ENCODE measurements around the gene SNW1.

The SNW1 gene

GRCh38 chr14:77721437-77721836 lies 39.5 kb downstream of the SNW1 start:
- Mint-ChIP-seq H3K27ac (peak overlapping the region; percentile 47), H3K4me1 (no peaks in the 10 kb centered on the region), H3K9me3 (no peaks in the 10 kb centered on the region), H3K36me3 (peaks cover 36% of the 10 kb centered on the region), H3K27me3 (no peaks in the 10 kb centered on the region), H3K4me3 (no peak overlapping the region)
- ATAC-seq (ENCODE audit: low read depth) = no peak
- DNase-seq (ENCODE audit: low spot score in 2 of 2) = no peak

- Mint-ChIP-seq H3K4me3 (no peak overlapping the region), H3K27ac (peak overlapping the region; percentile 45), H3K9me3 (no peaks in the 10 kb centered on the region), H3K27me3 (no peaks in the 10 kb centered on the region), H3K4me1 (peaks cover 3% of the 10 kb centered on the region), H3K36me3 (peaks cover 28% of the 10 kb centered on the region)
- ATAC-seq (ENCODE audit: low read depth) = no peak
- no peak for DNase-seq (ENCODE audit: low spot score in 2 of 2)
These were observed 43.2 kb downstream of the SNW1 start for GRCh38 chr14:77717608-77718305.

DNA sequence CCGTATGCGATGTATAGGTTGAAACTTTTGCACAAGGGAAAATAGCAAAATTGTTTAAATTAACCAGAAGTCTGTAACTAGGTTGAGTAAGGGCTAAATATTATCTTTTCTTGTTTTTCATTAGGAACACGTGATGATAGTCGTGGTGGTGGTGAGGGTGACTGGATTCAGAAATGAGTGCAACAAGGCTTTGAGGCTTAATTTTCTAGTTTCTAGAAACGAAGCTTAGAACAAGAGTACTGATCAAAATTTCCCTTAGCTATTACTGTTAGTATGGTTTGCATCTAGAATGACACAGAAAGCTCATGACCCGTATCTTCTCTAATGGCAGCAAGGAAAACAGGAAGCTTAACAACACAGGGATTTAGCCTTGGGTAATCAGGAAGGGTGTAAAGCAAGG lies 46.0 kb downstream of the SNW1 start:
- no peaks in the 10 kb centered on the region for H3K27me3 Mint-ChIP-seq
- no peak for DNase-seq (ENCODE audit: low spot score in 2 of 2)
- peak overlapping the region; percentile 75 for H3K27ac Mint-ChIP-seq
- H3K36me3 Mint-ChIP-seq = peaks cover 21% of the 10 kb centered on the region
- no peak overlapping the region for H3K4me3 Mint-ChIP-seq
- no peak for ATAC-seq (ENCODE audit: low read depth)
- H3K9me3 Mint-ChIP-seq = no peaks in the 10 kb centered on the region
- H3K4me1 Mint-ChIP-seq = peaks cover 10% of the 10 kb centered on the region

GRCh38 chr14:77710364-77710763 lies 50.6 kb downstream of the SNW1 start:
- peak overlapping the region; percentile 64 for H3K27ac Mint-ChIP-seq
- no peaks in the 10 kb centered on the region for H3K27me3 Mint-ChIP-seq
- DNase-seq (ENCODE audit: low spot score in 2 of 2) = no peak
- peaks cover 13% of the 10 kb centered on the region for H3K36me3 Mint-ChIP-seq
- H3K9me3 Mint-ChIP-seq = no peaks in the 10 kb centered on the region
- H3K4me1 Mint-ChIP-seq = peaks cover 27% of the 10 kb centered on the region
- no peak for ATAC-seq (ENCODE audit: low read depth)
- H3K4me3 Mint-ChIP-seq = peak overlapping the region; percentile 3

DNA sequence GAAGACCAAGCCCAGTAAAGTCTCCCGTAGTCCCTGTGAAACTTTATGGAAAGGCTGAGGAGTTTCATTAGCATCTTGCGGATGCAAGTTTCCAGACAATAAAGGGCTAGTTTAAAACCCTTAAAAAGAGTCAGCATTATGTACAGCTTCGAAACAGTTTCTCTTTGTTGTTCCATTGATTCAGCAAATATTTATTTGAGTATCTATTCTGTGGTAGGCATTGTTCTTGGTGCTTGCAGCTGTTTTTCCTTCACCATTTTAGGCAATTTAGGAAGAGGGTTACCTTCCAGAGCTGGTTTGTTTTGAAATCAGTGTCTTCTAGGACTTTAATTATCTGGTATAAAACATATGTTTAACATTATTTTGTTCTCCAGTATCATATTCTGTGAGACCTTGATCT lies 51.5 kb downstream of the SNW1 start:
- DNase-seq (ENCODE audit: low spot score in 2 of 2) (no peak), ATAC-seq (ENCODE audit: low read depth) (no peak)
- H3K36me3 Mint-ChIP-seq = peaks cover 8% of the 10 kb centered on the region
- H3K4me1 Mint-ChIP-seq = peaks cover 23% of the 10 kb centered on the region
- H3K27me3 Mint-ChIP-seq = no peaks in the 10 kb centered on the region
- H3K27ac Mint-ChIP-seq = peak overlapping the region; percentile 94
- peak overlapping the region; percentile 92 for H3K4me3 Mint-ChIP-seq
- H3K9me3 Mint-ChIP-seq = no peaks in the 10 kb centered on the region

GRCh38 chr14:77708749-77709148 lies 52.2 kb downstream of the SNW1 start:
- ATAC-seq (ENCODE audit: low read depth) (no peak), DNase-seq (ENCODE audit: low spot score in 2 of 2) (no peak)
- H3K9me3 Mint-ChIP-seq = no peaks in the 10 kb centered on the region
- H3K4me1 Mint-ChIP-seq = peaks cover 23% of the 10 kb centered on the region
- H3K27me3 Mint-ChIP-seq = no peaks in the 10 kb centered on the region
- peaks cover 11% of the 10 kb centered on the region for H3K36me3 Mint-ChIP-seq
- peak overlapping the region; percentile 92 for H3K4me3 Mint-ChIP-seq
- H3K27ac Mint-ChIP-seq = peak overlapping the region; percentile 94

- peaks cover 23% of the 10 kb centered on the region for H3K4me1 Mint-ChIP-seq
- ATAC-seq (ENCODE audit: low read depth) = peak; percentile 97
- peaks cover 11% of the 10 kb centered on the region for H3K36me3 Mint-ChIP-seq
- peak within 1 kb of the TSS; percentile 92 for H3K4me3 Mint-ChIP-seq
- no peaks in the 10 kb centered on the region for H3K27me3 Mint-ChIP-seq
- DNase-seq (ENCODE audit: low spot score in 2 of 2) = peak; percentile 74 to 83
- peak within 1 kb of the TSS; percentile 94 for H3K27ac Mint-ChIP-seq
- H3K9me3 Mint-ChIP-seq = no peaks in the 10 kb centered on the region
These were observed 53.1 kb downstream of the SNW1 start, which contains the start of the genes ALKBH1 and SLIRP for GRCh38 chr14:77707724-77708408. Gene ALKBH1 (minus strand): TSS chr14:77708023. CDS start chr14:77708004, 19 bp downstream. Gene SLIRP (plus strand): TSS chr14:77708103. CDS start chr14:77708112, 9 bp downstream.

DNA sequence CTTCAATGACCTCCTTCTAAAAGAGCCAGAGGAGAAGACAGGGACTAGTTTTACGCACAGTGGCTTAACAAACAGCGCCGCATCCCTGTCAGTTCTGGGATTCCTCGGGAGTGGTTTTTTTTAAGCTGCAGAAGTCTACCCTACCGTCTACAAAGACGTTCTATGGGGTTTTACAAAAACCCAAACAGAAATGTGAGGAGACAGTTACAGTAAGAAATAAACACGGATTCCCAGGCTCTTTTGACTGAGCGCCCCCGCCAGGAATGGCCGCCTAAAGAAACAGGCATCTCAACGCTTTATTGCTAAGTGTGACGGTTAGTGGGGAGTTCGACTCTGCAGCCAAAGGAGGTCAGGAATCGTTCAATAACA lies 53.6 kb downstream of the SNW1 start:
- Mint-ChIP-seq H3K27ac (peak overlapping the region; percentile 94), H3K27me3 (no peaks in the 10 kb centered on the region), H3K4me1 (peaks cover 23% of the 10 kb centered on the region), H3K36me3 (peaks cover 11% of the 10 kb centered on the region), H3K9me3 (no peaks in the 10 kb centered on the region), H3K4me3 (peak overlapping the region; percentile 92)
- DNase-seq (ENCODE audit: low spot score in 2 of 2) = peak in 1 of 2 donors; percentile 2
- peak; percentile 19 for ATAC-seq (ENCODE audit: low read depth)

GRCh38 chr14:77691259-77691658 lies 69.7 kb downstream of the SNW1 start:
- Mint-ChIP-seq H3K4me3 (no peak overlapping the region), H3K27me3 (no peaks in the 10 kb centered on the region), H3K4me1 (no peaks in the 10 kb centered on the region), H3K27ac (no peak overlapping the region), H3K9me3 (no peaks in the 10 kb centered on the region), H3K36me3 (peaks cover 47% of the 10 kb centered on the region)
- no peak for DNase-seq (ENCODE audit: low spot score in 2 of 2)
- no peak for ATAC-seq (ENCODE audit: low read depth)

- no peak for ATAC-seq (ENCODE audit: low read depth)
- H3K27ac Mint-ChIP-seq = no peak overlapping the region
- peaks cover 13% of the 10 kb centered on the region for H3K36me3 Mint-ChIP-seq
- no peaks in the 10 kb centered on the region for H3K9me3 Mint-ChIP-seq
- no peaks in the 10 kb centered on the region for H3K4me1 Mint-ChIP-seq
- no peak overlapping the region for H3K4me3 Mint-ChIP-seq
- no peaks in the 10 kb centered on the region for H3K27me3 Mint-ChIP-seq
- DNase-seq (ENCODE audit: low spot score in 2 of 2) = no peak
These were observed 78.8 kb downstream of the SNW1 start for GRCh38 chr14:77682158-77682553.

DNA sequence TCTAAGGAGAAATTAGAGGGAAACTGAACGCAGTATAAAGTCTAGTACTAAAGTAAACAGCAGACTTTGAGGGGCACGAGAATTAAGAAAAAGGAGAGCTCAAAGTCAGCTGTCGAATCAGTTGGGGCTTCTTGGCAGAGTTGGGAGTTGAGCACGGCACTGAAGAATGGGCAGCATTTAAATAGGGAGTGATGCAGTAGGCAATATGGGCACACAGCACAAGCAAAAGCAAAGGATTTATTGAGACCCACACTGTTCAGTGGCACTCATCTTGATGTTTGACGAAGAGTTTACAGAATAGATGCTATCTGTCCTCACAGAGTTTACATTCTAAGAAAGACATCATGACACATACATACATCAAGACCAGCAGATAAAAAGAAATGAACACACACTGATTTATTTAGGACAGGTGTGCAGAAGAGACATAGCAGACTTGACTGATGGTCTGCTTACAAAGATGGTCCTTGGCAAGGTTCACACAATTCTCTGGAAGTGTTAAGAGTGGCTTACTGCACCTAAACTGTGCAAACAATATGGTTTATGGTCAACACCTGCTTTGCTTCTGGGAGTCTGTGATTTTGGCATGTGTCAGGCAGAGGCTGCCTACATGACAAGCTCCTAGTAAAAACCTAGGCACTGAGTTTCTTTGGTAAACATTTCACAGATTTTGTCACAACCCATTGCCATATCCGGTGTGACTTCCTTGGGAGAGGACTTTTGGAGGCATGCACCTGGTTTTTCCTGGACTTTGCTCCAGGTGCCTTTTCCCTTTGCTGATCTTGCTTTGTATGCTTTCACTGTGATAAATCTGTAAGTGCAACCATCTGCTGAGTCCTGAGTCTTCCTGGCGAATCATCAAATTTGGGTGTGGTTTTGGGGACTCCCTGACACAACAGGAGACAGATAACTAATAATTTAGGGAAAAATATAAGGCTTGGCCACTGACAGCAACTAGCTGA lies 79.5 kb downstream of the SNW1 start:
- Mint-ChIP-seq H3K27ac (no peak overlapping the region), H3K27me3 (no peaks in the 10 kb centered on the region), H3K4me1 (no peaks in the 10 kb centered on the region), H3K9me3 (no peaks in the 10 kb centered on the region), H3K36me3 (peaks cover 9% of the 10 kb centered on the region), H3K4me3 (no peak overlapping the region)
- ATAC-seq (ENCODE audit: low read depth) (no peak), DNase-seq (ENCODE audit: low spot score in 2 of 2) (no peak)

GRCh38 chr14:77674931-77675330 lies 86.0 kb downstream of the SNW1 start:
- no peak overlapping the region for H3K27ac Mint-ChIP-seq
- no peak for ATAC-seq (ENCODE audit: low read depth)
- DNase-seq (ENCODE audit: low spot score in 2 of 2) = no peak
- H3K27me3 Mint-ChIP-seq = no peaks in the 10 kb centered on the region
- no peaks in the 10 kb centered on the region for H3K9me3 Mint-ChIP-seq
- H3K4me1 Mint-ChIP-seq = no peaks in the 10 kb centered on the region
- peaks cover 22% of the 10 kb centered on the region for H3K36me3 Mint-ChIP-seq
- no peak overlapping the region for H3K4me3 Mint-ChIP-seq

- Mint-ChIP-seq H3K27ac (peak overlapping the region; percentile 19), H3K9me3 (no peaks in the 10 kb centered on the region), H3K4me1 (no peaks in the 10 kb centered on the region), H3K36me3 (peaks cover 20% of the 10 kb centered on the region), H3K4me3 (no peak overlapping the region), H3K27me3 (no peaks in the 10 kb centered on the region)
- DNase-seq (ENCODE audit: low spot score in 2 of 2) (no peak), ATAC-seq (ENCODE audit: low read depth) (no peak)
These were observed 87.8 kb downstream of the SNW1 start for GRCh38 chr14:77673193-77673592.
